Astrocyte (in vitro differentiated cells and primary cell): ENCODE results near the gene NCAPD2. TPM values are rescaled to one million over a fixed set of nuclear protein-coding genes. Genes with fewer than 3 reads are reported as not detected.

Source experiments
- DNase-seq: peaks from one replicate; pipeline ENCODE4 v3.0.0-alpha.2; 2010; ENCODE audit warnings: low read depth
- FAIRE-seq: peaks from 2 replicates; lab custom pipeline; 2011; peaks lifted over from hg19 to GRCh38; lab: Jason Lieb, UNC
- H2AFZ ChIP-seq: 2 replicates; pipeline ENCODE4 v1.6.0; 2012; ENCODE audit warnings: low read depth, low read length, inconsistent platforms
- H3K27ac ChIP-seq: 2 replicates; pipeline ENCODE4 v1.5.1; 2011; ENCODE audit warnings: low read depth, low read length, inconsistent platforms
- H3K27me3 ChIP-seq: 2 replicates; pipeline ENCODE4 v1.6.0; 2011; ENCODE audit warnings: low read length, inconsistent platforms; ENCODE audit not compliant: insufficient read depth
- H3K36me3 ChIP-seq: 2 replicates; pipeline ENCODE4 v1.5.1; 2011; ENCODE audit warnings: low read length, inconsistent platforms; ENCODE audit not compliant: insufficient read depth
- H3K4me1 ChIP-seq: 2 replicates; pipeline ENCODE4 v1.5.1; 2011; ENCODE audit warnings: low read length, inconsistent platforms; ENCODE audit not compliant: insufficient read depth
- H3K4me2 ChIP-seq: 2 replicates; pipeline ENCODE4 v1.6.0; 2012; ENCODE audit warnings: low read length, inconsistent platforms
- H3K4me3 ChIP-seq: 2 replicates; pipeline ENCODE4 v1.5.1; 2011; ENCODE audit warnings: low read depth, mild to moderate bottlenecking, low read length, inconsistent platforms; ENCODE audit not compliant: insufficient read depth
- H3K79me2 ChIP-seq: 2 replicates; pipeline ENCODE4 v1.6.0; 2012; ENCODE audit warnings: mild to moderate bottlenecking, low read length, inconsistent platforms; ENCODE audit not compliant: insufficient read depth
- H3K9ac ChIP-seq: 2 replicates; pipeline ENCODE4 v1.6.0; 2012; ENCODE audit warnings: mild to moderate bottlenecking, low read length, inconsistent platforms
- H3K9me3 ChIP-seq: 2 replicates; pipeline ENCODE4 v1.5.1; 2012; ENCODE audit warnings: low read depth, mild to moderate bottlenecking, low read length, inconsistent platforms; ENCODE audit not compliant: insufficient read depth
- H4K20me1 ChIP-seq: 2 replicates; pipeline ENCODE4 v1.6.0; 2012; ENCODE audit warnings: low read length, inconsistent platforms; ENCODE audit not compliant: insufficient read depth
- H3K27ac Mint-ChIP-seq: one replicate; pipeline ENCODE4 v1.8.0; 2021; ENCODE audit warnings: mild to moderate bottlenecking, mixed read lengths; ENCODE audit not compliant: unreplicated experiment
- H3K27me3 Mint-ChIP-seq: one replicate; pipeline ENCODE4 v1.8.0; 2021; ENCODE audit warnings: low read depth, mixed read lengths; ENCODE audit not compliant: unreplicated experiment
- H3K36me3 Mint-ChIP-seq: one replicate; pipeline ENCODE4 v1.8.0; 2021; ENCODE audit warnings: low read depth, mixed read lengths; ENCODE audit not compliant: unreplicated experiment
- H3K4me1 Mint-ChIP-seq: one replicate; pipeline ENCODE4 v1.8.0; 2021; ENCODE audit warnings: low read depth, mixed read lengths; ENCODE audit not compliant: unreplicated experiment
- H3K4me3 Mint-ChIP-seq: one replicate; pipeline ENCODE4 v1.8.0; 2021; ENCODE audit warnings: mild to moderate bottlenecking, moderate library complexity, mixed read lengths; ENCODE audit not compliant: unreplicated experiment
- H3K9me3 Mint-ChIP-seq: one replicate; pipeline ENCODE4 v1.8.0; 2021; ENCODE audit warnings: mild to moderate bottlenecking, mixed read lengths; ENCODE audit not compliant: unreplicated experiment
- EZH2 ChIP-seq: IDR thresholded peaks from 2 replicates; pipeline ENCODE4 v1.6.1; 2012; ENCODE audit warnings: mild to moderate bottlenecking, low read length, inconsistent platforms; ENCODE audit not compliant: insufficient read depth
- total RNA-seq: library from RNA; stranded (reverse); gene quantifications from 2 replicates; pipeline ENCODE4 v1.2.1, GENCODE V29; 2021
- TF ChIP-seq, protein P1 (sequence below): IDR thresholded peaks from 2 replicates; pipeline ENCODE4 v1.5.1; 2011; ENCODE audit warnings: low read depth, mild to moderate bottlenecking, inconsistent platforms, low read length, moderate library complexity; ENCODE audit not compliant: insufficient read depth

The NCAPD2 gene
- total RNA-seq, 1 donor from 2014 or later: 18.6 TPM

DNA sequence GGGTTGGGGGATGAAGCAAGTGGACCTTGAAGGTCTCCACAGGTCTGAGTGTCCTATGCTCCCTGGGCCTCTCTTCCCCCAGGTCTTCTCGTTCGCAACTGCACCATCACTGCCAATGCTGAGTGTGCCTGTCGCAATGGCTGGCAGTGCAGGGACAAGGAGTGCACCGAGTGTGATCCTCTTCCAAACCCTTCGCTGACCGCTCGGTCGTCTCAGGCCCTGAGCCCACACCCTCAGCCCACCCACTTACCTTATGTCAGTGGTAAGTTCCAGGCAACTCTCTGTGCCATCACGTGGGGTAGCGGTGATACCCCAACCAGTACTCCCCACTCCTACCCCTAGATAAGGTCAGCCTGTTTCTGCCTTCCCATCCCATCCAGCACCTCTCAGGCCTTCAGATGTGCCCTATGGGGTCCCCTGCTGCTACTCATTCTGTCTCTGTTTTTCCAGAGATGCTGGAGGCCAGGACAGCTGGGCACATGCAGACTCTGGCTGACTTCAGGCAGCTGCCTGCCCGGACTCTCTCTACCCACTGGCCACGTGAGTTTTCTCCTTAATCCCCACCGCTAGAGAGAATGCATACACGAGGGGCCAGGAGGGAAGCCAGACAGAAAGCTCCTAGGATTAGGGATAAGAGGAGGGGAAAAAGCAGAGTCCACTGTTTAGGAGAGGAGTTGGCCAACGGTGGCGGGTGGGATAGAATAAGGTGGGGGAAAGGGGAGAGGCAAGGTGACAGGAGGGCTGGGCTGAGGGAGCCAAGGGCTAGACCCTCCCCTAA is 43.6 kb upstream of the NCAPD2 start:
- Histone ChIP-seq H3K27me3 (no peaks in the 10 kb centered on the region), H3K4me3 (peak overlapping the region; percentile 65), H3K9ac (peak overlapping the region; percentile 78), H3K9me3 (no peaks in the 10 kb centered on the region), H3K36me3 (no peaks in the 10 kb centered on the region), H4K20me1 (no peaks in the 10 kb centered on the region), H3K4me1 (peaks cover 28% of the 10 kb centered on the region), H2AFZ (peak overlapping the region; percentile 94), H3K4me2 (peak overlapping the region; percentile 92), H3K27ac (no peak overlapping the region), H3K79me2 (no peaks in the 10 kb centered on the region)
- Mint-ChIP-seq H3K4me1 (peaks cover 14% of the 10 kb centered on the region), H3K27me3 (peaks cover 11% of the 10 kb centered on the region), H3K9me3 (peaks cover 1% of the 10 kb centered on the region), H3K27ac (peak overlapping the region; percentile 34), H3K36me3 (peaks cover 7% of the 10 kb centered on the region), H3K4me3 (no peak overlapping the region)
- FAIRE-seq (no peak), DNase-seq (no peak)
- TF ChIP-seq, protein P1, sequence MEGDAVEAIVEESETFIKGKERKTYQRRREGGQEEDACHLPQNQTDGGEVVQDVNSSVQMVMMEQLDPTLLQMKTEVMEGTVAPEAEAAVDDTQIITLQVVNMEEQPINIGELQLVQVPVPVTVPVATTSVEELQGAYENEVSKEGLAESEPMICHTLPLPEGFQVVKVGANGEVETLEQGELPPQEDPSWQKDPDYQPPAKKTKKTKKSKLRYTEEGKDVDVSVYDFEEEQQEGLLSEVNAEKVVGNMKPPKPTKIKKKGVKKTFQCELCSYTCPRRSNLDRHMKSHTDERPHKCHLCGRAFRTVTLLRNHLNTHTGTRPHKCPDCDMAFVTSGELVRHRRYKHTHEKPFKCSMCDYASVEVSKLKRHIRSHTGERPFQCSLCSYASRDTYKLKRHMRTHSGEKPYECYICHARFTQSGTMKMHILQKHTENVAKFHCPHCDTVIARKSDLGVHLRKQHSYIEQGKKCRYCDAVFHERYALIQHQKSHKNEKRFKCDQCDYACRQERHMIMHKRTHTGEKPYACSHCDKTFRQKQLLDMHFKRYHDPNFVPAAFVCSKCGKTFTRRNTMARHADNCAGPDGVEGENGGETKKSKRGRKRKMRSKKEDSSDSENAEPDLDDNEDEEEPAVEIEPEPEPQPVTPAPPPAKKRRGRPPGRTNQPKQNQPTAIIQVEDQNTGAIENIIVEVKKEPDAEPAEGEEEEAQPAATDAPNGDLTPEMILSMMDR: no peak
- no peak for TF ChIP-seq EZH2

DNA sequence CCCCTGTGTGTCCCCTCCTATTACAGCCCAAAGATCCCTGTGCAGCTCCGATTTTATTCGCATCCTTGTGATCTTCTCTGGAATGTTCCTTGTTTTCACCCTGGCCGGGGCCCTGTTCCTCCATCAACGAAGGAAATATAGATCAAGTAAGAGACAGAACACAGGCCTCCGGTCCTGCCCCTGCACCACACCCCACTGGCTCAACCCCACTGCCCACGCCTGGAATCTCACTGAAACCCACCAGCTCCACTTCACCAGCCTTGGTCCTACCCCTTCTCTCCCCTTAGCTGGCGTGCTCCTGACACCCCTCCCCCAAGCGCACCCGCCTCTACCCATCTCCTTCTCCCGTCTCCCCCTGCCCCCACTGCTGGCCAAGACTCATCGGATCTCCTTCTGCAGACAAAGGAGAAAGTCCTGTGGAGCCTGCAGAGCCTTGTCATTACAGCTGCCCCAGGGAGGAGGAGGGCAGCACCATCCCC is 43.0 kb upstream of the NCAPD2 start:
- H4K20me1 ChIP-seq: no peaks in the 10 kb centered on the region
- peaks cover 14% of the 10 kb centered on the region for H3K4me1 Mint-ChIP-seq
- FAIRE-seq (no peak), DNase-seq (no peak)
- H3K4me1 ChIP-seq: peaks cover 28% of the 10 kb centered on the region
- peak overlapping the region; percentile 78 for H3K9ac ChIP-seq
- H3K27ac Mint-ChIP-seq: no peak overlapping the region
- H3K4me3 ChIP-seq: peak overlapping the region; percentile 65
- peaks cover 7% of the 10 kb centered on the region for H3K27me3 Mint-ChIP-seq
- no peaks in the 10 kb centered on the region for H3K27me3 ChIP-seq
- H2AFZ ChIP-seq: peak overlapping the region; percentile 94
- no peaks in the 10 kb centered on the region for H3K9me3 ChIP-seq
- H3K36me3 ChIP-seq: no peaks in the 10 kb centered on the region
- peak overlapping the region; percentile 92 for H3K4me2 ChIP-seq
- peak overlapping the region; percentile 72 for H3K4me3 Mint-ChIP-seq
- H3K9me3 Mint-ChIP-seq: no peaks in the 10 kb centered on the region
- no peak for TF ChIP-seq EZH2
- TF ChIP-seq, protein P1: no peak
- no peaks in the 10 kb centered on the region for H3K79me2 ChIP-seq
- peaks cover 7% of the 10 kb centered on the region for H3K36me3 Mint-ChIP-seq
- H3K27ac ChIP-seq: no peak overlapping the region
